ENCODE data around the gene ALDH8A1.

The ALDH8A1 gene

GRCh38 chr6:134949927-134950326 is at the start of gene ALDH8A1:
TSS of gene ALDH8A1 (minus strand) at chr6:134950101. CDS start at chr6:134950053, 48 bp downstream.
- no peak for DNase-seq

GRCh38 chr6:134999107-134999506 is 49.2 kb upstream of the ALDH8A1 start:
- no peak for DNase-seq

- DNase-seq = no peak
Observed at GRCh38 chr6:134997133-134997995, 47.5 kb upstream of the ALDH8A1 start.

- DNase-seq = no peak
Observed at GRCh38 chr6:134995536-134995935, 45.6 kb upstream of the ALDH8A1 start.

- no peak for DNase-seq
Observed at GRCh38 chr6:134994431-134994830, 44.5 kb upstream of the ALDH8A1 start.

- no peak for DNase-seq
Observed at GRCh38 chr6:134992155-134992554, 42.3 kb upstream of the ALDH8A1 start.

GRCh38 chr6:134990262-134990661 is 40.4 kb upstream of the ALDH8A1 start:
- no peak for DNase-seq

- DNase-seq = no peak
Observed at GRCh38 chr6:134984821-134985220, 34.9 kb upstream of the ALDH8A1 start.

GRCh38 chr6:134983823-134984222 is 33.9 kb upstream of the ALDH8A1 start:
- DNase-seq = no peak

GRCh38 chr6:134982161-134982560 is 32.3 kb upstream of the ALDH8A1 start:
- no peak for DNase-seq

GRCh38 chr6:134980846-134981245 is 30.9 kb upstream of the ALDH8A1 start:
- no peak for DNase-seq

GRCh38 chr6:134979142-134979541 is 29.2 kb upstream of the ALDH8A1 start:
- DNase-seq = no peak

- DNase-seq = no peak
Observed at GRCh38 chr6:134974370-134974769, 24.5 kb upstream of the ALDH8A1 start.

GRCh38 chr6:134967711-134968110 is 17.8 kb upstream of the ALDH8A1 start:
- no peak for DNase-seq

GRCh38 chr6:134964451-134965203 is 14.7 kb upstream of the ALDH8A1 start:
- DNase-seq = no peak

- DNase-seq = no peak
Observed at GRCh38 chr6:134962421-134962820, 12.5 kb upstream of the ALDH8A1 start.

GRCh38 chr6:134961366-134961765 is 11.5 kb upstream of the ALDH8A1 start:
- DNase-seq = no peak

- DNase-seq = no peak
Observed at GRCh38 chr6:134959603-134960002, 9.7 kb upstream of the ALDH8A1 start.

GRCh38 chr6:134956676-134957075 is 6.8 kb upstream of the ALDH8A1 start:
- DNase-seq = no peak

GRCh38 chr6:134956032-134956431 is 6.1 kb upstream of the ALDH8A1 start:
- DNase-seq = no peak

GRCh38 chr6:134954272-134955000 is 4.5 kb upstream of the ALDH8A1 start:
- no peak for DNase-seq

- no peak for DNase-seq
Observed at GRCh38 chr6:134951494-134952263, 1.8 kb upstream of the ALDH8A1 start.

GRCh38 chr6:134950482-134950881 is 581 bp upstream of the ALDH8A1 start:
- DNase-seq = no peak

All from NCI-H1694 treated with DMSO at 0.1 percent for 48 hours (cell line).